ENCODE results near the gene GNAI3.

Gene GNAI3

DNA sequence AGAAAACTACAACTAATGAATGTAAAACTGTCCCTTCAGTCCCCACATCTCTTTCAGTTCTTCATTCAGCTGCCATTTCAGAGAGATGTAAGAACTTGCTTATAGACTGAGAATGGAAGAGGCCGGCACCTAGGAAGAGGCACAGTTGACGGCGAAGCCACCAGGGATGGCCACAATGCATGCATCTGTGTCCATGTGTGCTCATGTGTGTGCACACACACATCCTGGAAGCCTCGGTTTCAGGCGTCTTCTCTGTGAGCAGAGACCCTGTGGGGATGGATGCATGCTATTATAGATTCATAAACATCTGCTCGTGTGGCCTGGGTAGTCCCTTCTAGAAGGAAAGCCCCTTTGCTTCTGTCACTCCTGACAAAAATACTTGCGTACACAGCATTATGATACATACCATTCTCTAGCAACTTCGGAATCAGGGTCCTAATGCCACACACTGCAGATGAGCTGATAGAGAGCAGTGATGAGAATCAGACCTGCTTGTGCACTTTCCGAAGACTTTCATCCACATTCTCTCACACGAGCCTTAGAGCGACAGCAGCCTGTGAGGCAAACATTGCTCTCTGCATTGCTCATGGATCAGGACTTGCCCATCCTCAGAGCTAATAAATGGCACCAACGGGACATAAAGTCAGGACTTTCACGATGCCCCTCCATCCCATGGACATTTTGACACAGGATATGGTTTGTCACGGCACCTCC lies 21.2 kb upstream of the GNAI3 start:
- no peak for DNase-seq (ENCODE audit: low spot score)

DNA sequence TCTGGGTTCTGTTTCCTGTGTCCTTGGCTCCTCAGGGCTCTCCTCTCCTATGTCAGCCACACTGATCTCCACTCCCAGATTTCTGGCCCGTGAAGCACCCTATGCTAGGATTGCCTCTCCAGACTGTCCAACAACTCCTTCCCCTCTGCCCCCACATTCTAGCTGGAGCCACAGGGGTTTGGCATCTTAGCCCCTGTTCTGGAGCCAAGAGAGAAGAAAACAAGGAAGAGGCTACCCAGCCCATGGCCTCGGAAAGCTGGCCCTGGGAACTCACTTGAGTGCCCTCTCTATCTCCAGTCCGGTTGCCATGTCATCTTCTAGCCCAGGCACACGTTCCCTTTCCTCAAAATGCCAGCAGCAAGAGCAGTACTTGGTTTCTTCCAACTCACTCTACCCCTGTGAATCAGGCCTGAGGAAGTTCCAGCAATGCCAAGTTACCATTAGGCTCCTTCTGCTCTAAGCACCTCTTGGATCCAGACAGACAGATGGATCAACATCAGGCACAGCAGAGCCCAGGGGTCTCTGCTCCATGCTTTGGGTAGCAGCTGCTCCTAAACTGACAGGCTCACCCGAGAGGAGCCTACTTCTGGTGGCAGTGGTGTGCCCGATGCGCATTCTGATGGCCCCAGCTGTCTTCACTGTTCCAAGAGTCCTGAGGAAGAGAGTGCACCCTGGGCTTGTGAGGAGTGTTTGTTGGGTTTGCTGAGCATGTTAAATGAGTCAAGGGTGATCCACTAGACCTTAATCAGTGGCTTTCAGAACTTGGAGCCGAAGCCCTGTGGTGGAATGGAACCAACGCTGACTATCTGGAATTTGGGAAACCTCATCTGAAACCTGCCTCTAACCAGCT lies 20.3 kb upstream of the GNAI3 start:
- no peak for DNase-seq (ENCODE audit: low spot score)

DNA sequence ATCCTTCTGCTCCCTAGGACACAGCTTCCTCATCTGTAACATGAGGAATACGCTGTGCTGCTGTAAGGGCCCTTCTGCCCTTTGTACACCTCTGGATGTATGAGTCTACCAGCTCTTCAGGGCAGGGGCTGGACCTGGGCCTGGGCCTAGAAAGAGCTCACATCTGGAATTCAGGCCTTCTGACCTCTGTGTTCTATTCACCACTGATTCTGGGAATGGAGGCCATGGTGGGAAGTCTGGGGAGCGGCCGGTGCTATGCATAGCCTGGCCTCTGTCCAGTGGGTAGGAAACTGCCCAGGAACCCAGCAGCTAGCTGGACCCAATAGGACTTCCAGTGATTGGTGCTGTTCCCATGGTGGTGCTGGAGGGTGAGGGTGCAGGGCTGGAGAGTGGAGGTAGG lies 19.7 kb upstream of the GNAI3 start:
- no peak for DNase-seq (ENCODE audit: low spot score)

DNA sequence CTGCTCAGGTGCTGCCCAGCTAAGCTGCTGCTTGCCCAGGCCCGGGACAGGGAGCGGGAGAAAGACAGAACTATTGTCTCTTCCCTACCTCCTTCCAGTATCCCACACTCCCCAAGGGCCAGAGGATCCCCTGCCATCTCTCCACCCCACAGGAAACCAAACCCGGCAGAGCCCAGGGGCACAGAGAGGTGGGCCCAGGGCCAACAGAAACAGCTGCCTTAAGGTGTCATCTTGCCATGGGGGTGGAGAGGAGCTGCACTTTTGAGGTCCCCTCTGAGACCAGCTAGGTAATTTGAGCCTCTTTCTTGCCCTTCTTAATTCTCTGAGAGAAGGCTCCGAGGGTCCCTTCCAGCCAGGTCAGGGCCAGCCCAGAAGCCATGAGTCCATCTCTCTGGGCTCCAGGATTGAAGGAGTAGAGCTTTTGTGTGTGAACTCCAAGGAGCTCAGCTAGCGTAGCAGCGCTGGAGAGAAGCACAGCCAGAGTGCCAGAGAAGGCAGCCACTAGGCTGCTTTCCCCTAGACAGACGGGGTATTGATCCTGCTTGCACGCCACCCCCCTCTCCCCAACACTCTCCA lies 18.4 kb upstream of the GNAI3 start:
- DNase-seq (ENCODE audit: low spot score) = no peak

DNA sequence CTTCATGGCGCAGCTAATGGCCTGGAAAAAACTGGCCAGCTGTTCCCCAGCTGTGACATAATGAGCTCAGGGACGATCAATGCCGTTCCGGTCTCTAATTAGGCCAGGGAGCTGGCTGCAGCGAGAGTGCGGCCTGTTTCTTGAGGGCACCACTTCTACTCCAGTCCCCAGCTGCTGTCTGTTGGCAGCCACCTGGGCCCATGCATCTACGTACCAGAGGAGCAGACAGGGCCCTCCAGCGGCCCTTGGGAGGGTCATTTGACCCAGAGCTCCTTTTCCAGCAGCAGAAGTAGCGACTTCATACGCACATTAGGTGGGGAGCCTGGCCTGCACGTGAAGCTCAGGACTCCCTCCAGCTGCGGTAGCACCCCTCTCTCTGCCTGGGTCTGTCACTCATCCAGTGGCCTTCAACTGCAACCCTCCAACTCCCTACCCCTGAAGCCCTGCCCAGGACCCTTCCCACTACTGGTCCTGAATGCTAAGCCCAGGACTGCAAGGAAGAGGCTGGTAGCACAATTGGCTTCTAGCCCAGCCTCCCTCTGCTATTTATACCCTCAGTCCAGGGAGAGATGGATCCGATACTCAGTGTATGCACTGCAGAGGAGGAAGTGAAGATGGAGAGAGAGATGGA lies 17.8 kb upstream of the GNAI3 start:
- peak; percentile 71 for DNase-seq (ENCODE audit: low spot score)

DNA sequence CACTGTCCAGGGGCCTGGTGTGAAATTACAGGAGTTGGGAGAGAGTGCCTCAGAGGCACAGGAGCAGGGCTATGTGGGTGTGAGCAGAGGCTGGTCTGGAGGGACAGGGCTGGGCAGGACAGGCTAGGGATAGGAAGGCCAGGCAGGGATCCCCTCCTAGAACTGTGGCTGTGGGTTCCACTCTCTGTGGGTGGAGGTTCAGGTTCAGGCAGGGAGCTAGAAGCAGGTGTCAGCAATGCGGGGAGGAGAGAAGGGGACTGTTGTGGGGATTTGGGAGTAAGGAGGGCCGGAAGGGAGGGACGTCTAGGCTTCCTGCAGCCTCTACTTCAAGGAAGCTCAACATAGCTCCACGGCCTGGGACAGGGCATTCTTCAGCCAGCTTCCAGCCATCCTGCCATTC lies 17.0 kb upstream of the GNAI3 start:
- no peak for DNase-seq (ENCODE audit: low spot score)

DNA sequence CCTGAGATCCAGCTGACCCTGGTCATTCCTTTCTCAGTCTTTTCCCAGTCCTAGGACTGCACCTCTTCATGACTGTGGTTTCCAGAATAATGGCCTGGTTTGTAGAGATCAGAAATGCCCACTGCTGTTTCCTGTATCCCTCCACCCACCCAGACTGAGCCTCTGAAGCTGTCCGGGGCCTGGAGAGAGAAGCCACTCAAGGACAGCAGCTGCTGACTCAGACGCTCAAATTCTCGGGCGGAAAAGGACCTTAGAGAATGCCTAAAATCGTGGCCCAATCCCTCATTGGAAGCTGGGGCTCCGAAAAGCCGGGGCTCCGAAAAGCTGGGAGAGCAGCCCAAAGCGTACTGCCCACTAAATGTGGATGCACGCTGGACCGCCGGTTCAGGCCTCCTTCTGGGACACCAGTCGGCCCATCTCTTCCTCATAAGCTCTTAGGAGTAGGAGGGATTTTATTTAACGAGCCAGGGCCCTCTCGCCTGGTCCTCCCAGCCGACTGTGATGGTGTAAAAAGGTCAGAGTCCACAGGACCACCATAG lies 16.5 kb upstream of the GNAI3 start:
- no peak for DNase-seq (ENCODE audit: low spot score)

DNA sequence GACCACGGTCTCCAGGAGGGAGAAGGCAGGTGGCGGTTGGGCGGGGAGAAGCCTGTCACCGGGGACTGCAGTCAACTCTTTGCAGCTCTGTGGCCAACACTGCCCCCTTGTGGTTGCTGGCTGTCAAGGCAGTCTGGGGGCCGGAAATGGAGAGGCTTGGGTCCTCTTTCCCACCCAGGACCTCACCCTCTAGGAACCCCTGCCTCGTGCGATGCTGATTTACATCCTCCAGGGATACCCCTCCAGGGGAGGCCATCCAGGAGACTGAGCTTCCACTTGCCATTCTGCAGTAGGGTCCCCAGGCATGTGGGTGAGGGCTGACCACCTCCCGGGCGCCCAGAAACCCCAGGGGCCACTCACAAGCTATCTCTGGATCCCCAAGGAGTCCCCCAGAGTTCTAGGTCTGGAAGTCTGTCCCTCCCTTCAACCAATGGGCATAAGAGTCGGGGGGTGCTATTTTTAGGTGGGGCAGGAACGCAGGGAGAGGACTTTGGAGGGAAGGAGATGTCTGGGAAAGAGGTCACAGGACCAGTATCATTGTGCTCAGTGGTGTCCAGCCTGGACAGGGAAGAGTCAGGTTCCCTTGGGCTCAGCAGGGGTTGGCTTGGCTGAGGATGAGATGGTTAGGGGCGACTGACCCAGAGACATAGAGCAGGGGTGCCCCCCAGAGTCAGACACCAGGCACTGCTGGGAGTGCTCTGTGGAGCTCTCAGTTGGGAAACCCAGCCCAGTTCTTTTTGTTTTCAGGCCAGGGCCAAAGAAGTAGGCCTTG lies 15.9 kb upstream of the GNAI3 start:
- peak; percentile 79 for DNase-seq (ENCODE audit: low spot score)

DNA sequence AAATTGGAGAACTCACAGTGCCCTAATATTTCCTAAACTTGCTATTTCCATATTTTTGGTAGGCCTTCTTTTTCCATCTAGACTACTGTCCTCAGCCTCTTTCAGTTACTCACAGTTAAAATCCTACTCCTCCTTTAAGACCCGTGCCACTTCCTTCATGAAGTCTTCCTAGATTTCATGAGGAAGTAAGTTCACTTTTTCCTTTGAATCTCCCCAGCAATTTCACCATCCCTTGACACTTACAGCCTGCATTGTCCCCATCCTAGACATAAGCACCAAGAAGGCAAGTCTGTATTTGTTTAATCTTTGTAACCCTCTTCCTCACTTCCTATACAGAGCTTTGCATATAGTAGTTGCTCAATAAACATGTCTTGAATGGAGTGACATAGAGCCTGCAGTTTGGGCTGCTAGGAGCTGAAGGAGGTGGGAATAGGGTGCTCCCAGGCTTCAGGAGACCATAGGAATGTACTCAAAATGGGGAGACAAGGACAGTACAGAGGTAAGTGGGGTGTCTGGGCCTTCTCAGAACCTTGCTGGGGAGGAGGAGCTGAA lies 14.0 kb upstream of the GNAI3 start:
- no peak for DNase-seq (ENCODE audit: low spot score)

DNA sequence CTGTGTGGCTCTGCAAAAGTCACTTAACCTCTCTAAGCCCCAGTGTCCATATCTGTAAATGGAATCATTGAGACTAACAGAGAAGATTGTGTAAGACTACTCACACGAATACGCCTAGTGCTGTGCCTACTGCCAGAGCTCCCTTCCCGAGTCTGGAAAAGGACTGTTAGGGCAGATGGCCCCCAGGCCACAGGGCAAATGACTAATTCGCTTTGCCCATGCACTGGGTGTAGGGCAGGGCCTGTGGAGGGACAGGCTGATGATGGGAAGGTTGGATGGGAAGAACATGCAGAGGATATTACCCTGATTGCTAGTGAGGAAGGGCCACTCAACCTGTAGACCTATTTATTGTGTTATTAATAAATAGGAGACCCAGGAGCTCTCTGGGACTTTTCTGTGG lies 12.9 kb upstream of the GNAI3 start:
- no peak for DNase-seq (ENCODE audit: low spot score)

DNA sequence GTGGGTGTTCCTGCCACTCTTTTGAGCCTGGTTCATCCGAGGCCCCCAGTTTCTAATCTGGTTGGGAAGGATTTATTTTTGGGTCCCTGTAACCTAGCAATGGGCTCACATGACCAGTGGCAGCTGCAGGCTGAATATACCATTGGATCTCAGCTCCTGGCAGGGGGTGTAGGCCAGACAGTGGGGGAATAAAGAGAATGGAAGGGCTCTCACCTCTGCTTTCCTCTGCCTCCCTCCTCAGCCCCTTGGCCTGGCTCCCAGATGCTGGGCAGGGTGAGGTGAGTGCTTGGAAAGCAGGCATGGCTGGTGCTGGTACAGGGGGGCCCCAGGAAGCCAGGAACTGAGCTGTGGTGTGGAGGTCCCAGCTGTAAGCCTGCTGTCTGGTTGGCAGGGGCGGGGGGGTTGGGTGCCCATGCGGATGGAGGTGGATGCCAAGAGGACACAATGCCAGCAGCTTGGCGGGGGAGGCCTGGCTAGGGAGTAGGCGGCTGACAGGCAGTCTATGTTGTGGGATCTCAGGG lies 12.4 kb upstream of the GNAI3 start:
- peak; percentile 58 for DNase-seq (ENCODE audit: low spot score)

DNA sequence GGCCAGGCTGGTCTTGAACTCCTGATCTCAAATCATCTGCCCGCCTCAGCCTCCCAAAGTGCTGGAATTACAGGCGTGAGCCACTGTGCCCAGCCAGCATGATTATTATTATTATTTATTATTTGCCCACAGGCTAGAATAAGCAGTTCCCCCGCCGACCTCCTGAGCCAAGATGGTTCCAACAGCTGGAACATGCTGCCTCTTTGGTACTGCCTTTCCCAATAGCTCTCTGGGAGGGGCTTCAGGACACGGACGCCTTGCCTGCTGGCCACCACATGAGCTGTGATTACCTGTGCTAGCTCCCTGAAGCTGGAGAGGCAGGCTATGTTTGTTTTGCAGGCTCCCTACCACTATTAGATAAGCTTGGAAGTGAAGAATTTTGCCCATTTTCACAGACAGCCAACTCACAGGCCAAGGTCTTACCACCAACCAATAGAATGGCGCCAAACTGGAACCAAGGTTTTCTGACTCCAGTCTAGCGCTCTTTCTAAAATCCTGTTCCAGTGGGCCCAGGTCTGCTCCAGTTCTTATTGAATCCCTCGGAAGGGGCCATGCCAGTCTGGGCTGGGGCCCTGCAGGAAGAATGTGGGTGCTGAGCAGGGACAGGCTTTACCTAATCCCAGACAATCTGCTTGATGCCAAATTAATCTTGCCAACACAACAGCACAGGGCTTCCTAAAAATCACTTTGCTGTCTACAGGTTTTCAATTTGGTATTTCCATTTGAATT lies 10.8 kb upstream of the GNAI3 start:
- no peak for DNase-seq (ENCODE audit: low spot score)

DNA sequence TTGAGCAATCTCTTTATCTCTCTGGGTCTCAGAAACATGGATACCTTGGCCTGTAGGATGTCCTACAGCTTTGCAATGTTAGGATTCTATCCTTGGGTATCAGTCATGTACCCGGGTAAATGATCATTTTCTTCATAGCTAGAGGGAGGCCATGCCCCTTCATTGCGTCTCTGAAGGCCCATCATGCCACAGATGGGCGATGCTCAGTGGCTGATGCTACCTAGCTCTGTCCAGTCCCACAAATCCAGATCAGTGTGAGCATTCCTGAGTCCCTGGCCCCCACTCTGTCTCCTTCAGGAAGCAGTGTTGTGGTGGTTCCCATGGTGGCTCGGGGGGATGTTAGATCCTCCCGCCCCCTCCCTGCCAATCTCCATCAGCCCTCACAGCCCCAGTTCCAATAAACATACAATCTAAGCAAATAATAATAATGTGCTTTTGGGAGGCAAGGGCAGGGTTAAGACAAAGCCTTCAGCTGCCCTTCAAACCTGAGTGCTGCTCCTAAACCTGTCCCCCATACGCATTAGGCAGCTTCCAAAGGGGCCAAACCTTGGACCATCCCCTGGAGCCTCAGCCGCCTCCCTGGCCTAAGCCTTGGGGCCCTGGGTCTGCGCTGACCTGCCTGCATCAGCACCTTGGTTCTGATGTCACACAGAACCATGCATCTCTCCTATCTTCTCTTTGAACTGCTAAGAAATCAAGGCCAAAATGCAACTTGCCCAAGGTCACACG lies 9.4 kb upstream of the GNAI3 start:
- DNase-seq (ENCODE audit: low spot score) = no peak

DNA sequence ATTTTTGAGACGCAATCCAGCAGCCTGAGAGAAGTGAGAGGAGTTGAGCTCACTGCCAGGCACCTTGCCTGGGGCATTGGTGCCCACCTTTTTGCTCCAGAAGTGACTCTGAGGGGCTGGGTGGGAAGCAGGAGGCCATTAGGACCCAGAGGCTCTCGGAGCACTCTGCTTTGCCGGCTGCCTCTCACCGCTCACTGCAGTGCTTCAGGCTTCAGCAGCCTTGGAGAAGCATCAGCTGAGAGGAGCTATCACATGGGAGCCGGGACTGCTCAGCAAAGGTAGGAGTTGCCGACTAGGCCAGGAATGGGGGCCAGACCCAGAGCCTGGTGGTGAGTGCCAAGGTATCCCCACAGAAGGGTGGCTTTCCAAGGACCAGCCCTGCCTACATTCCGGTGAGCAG lies 8.7 kb upstream of the GNAI3 start, which contains the start of gene GPR61:
GPR61 (plus strand) TSS at position 197 of the 400 bp plus-strand sequence. CDS start 3,151 bp downstream, outside the sequence.
- DNase-seq (ENCODE audit: low spot score) = no peak

DNA sequence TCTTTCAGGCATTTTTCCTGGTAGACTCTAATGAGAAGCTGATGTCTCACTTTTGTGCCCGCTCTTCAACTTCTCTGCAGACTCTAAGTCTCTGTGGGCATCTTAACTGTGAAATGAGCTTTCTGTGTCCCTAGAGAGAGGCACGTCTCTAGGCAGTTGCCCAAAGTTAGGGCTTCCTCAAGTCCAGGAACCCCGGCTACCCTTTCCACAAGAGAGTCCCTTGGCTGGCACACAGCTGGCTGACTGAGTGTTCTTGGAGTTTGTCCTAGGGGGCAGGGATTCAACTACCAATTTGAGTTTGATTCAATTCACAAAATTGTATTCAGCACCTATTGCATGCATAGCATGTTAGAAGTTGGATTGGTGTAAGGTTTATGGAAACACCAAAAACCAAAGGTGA lies 7.3 kb upstream of the GNAI3 start:
- no peak for DNase-seq (ENCODE audit: low spot score)

DNA sequence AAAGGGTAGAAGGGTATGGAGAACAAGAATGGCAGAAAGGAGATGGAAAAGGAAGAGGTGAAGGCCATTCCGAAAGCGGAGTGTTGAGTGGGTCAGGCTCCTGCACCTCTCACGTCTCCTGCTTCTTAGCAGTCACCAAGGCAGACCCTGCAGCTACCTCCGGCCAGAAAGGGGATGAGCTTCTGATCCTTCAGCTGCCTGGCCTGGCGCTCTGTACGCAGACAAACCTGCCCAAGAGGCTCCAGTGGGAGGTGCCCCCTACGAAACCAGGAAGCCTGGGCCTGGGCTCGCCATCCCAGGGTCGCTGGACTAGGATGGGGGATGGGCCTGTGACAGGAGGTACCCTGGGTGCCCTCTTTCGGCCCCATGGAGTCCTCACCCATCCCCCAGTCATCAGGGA lies 5.8 kb upstream of the GNAI3 start:
- no peak for DNase-seq (ENCODE audit: low spot score)

DNA sequence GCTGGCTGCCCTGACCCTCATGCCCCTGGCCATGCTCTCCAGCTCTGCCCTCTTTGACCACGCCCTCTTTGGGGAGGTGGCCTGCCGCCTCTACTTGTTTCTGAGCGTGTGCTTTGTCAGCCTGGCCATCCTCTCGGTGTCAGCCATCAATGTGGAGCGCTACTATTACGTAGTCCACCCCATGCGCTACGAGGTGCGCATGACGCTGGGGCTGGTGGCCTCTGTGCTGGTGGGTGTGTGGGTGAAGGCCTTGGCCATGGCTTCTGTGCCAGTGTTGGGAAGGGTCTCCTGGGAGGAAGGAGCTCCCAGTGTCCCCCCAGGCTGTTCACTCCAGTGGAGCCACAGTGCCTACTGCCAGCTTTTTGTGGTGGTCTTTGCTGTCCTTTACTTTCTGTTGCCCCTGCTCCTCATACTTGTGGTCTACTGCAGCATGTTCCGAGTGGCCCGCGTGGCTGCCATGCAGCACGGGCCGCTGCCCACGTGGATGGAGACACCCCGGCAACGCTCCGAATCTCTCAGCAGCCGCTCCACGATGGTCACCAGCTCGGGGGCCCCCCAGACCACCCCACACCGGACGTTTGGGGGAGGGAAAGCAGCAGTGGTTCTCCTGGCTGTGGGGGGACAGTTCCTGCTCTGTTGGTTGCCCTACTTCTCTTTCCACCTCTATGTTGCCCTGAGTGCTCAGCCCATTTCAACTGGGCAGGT lies 5.0 kb upstream of the GNAI3 start:
- DNase-seq (ENCODE audit: low spot score) = no peak

DNA sequence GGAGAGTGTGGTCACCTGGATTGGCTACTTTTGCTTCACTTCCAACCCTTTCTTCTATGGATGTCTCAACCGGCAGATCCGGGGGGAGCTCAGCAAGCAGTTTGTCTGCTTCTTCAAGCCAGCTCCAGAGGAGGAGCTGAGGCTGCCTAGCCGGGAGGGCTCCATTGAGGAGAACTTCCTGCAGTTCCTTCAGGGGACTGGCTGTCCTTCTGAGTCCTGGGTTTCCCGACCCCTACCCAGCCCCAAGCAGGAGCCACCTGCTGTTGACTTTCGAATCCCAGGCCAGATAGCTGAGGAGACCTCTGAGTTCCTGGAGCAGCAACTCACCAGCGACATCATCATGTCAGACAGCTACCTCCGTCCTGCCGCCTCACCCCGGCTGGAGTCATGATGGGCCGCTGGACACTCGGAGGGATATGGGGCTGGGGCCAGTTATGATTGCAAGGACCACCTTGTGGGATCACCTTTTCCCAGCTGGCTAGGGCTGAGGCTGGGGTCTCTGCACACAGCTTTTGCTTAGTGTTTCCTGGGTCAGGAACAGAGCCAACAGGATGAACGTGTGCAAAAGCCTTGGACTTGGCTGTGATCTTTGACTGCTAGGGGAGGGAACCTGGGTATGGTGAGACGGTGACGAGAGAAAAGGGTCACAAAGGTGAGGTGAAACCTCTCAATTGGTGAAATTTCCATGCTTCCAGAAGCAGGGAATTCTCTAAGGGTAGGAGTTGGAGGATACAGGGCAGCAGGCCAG lies 4.3 kb upstream of the GNAI3 start:
- no peak for DNase-seq (ENCODE audit: low spot score)
